Activated CD4-positive, alpha-beta T cell treated with anti-CD3 and anti-CD28 coated beads, Interleukin-2, amount 50 U/mL, for 4 hours (primary cell): ENCODE measurements around the gene CD80.
A peak's percentile ranks its signal among the peaks of the same experiment; 100 is the strongest.
"Not testable (repeated sequence)": the region's sequence is repeated elsewhere in the genome, so short reads cannot be mapped to it uniquely, and the experiment has no call there.

Experiments
- DNase-seq, 2 experiments: peaks; one replicate each; pipeline ENCODE4 v3.0.0-alpha.2; 2020

CD80 gene

GRCh38 chr3:119580067-119580760 lies 20.8 kb upstream of the CD80 start:
- DNase-seq = no peak

GRCh38 chr3:119579366-119580066 lies 20.1 kb upstream of the CD80 start, which contains the start of gene ADPRH:
ADPRH (plus strand) TSS chr3:119579492; CDS start chr3:119582170, 2,678 bp downstream.
- DNase-seq = peak; percentile 20 to 37

GRCh38 chr3:119575507-119575906 lies 16.1 kb upstream of the CD80 start:
- no peak for DNase-seq

DNA sequence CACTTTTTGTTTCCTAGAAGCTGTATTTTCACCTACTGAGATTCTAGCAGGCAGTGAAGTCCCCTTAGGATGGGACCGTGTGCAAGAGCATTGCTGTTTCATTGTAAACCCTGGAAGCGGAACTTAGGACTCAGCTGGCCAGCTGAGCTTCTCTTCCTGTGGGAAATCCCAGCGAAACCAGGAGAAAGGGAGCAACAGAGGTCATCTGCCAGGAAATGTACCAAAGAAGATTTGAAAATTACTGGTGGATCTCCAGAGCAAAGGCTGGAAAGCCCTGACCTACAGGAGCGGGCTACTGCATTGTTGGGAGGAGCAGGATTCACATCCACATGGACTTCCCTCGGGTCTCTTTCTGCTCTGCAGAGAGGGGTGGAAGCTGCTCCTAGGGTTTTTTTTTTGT lies 12.3 kb upstream of the CD80 start:
- no peak for DNase-seq

DNA sequence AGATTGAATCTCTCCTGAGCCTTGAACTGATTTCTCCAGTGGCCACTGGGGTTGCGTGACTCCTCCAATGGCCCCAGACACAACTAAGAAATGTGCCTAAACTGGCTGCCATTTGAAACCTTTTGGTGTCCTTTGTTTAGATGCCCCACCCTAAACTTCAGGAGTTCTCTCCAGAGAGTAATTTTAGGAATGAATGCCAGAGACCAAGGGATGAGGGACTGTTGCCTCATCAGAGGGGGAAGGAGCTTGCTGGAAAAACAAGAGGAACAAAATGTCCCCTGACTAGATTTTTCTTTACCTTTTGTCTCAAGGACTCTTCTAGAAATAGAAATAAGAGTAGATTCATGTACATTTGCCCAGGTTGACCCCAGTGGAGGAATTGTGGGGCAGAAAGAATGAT lies 11.8 kb upstream of the CD80 start:
- DNase-seq = no peak

DNA sequence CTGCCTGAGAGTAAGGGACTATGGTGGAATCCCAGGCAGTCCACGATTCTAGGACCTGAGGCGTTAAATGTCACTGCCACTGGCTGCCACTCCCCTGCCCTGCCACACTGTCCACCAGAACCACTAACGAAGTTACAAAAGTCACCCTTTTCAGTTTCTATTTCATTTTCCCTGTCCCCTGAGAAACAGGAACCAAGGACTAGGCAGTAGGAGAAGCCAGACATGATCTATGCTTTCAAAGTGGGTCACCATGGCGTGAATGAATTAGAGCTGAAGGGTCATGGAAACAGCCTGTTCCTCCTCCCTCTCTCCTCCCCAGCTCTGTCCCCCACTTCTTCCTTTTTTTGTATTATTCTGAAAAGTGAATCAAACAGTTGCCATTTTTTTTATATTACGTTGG lies 10.8 kb upstream of the CD80 start:
- DNase-seq = no peak

DNA sequence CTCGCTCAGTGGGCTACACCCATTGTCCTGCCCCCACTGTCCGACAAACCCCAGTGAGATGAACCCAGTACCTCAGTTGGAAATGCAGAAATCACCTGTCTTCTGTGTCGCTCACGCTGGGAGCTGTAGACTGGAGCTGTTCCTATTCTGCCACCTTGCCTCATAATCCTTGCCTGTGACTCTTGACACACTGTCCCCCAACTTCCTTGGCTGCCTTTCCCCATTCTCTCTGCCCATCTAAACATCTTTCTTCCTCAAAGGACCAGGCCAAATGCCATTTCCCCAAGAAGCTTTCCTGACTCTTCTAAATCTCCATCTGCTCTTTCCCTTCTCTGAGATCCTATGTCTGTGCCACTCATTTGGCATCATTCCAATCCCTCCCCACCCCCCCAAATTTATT lies 9.7 kb upstream of the CD80 start:
- no peak for DNase-seq

DNA sequence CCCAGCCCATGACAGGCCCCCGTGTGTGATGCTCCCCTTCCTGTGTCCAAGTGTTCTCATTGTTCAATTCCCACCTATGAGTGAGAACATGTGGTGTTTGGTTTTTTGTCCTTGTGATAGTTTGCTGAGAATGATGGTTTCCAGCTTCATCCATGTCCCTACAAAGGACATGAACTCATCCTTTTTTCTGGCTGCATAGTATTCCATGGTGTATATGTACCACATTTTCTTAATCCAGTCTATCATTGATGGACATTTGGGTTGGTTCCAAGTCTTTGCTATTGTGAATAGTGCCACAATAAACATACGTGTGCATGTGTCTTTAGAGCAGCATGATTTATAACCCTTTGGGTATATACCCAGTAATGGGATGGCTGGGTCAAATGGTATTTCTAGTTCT lies 3.9 kb upstream of the CD80 start:
- DNase-seq = not testable (repeated sequence)

DNA sequence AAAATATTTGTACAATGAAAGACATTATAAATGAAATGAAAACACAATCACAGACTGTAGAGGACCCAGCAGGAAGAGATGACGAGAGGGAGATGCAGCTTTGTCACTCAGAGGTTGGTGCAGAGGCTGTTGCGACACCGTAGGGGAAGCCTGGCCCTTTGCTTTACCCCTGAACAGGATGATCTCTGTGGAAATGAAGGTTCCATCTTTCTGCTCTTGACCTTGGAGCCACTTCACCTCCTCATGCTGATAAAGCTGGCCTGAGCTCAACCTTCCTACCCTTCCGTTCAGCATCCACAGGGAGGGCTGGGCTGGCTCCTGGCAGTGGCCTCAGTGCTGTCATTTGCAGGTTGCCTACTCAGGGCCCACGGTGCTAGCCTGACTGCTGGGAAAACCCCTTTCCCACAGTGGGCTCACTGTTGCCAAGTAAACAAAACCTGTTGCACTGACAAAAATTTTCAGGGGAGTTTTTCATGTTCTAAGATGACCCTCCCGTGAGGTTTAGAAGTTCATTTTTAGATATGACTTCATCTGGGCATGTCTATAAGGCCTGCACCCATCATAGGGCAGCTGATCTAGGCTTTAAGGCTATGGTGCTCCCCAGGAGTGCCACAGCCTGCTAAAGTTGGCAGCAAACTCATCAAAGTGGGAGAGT lies 3.0 kb upstream of the CD80 start:
- peak; percentile 18 to 20 for DNase-seq

DNA sequence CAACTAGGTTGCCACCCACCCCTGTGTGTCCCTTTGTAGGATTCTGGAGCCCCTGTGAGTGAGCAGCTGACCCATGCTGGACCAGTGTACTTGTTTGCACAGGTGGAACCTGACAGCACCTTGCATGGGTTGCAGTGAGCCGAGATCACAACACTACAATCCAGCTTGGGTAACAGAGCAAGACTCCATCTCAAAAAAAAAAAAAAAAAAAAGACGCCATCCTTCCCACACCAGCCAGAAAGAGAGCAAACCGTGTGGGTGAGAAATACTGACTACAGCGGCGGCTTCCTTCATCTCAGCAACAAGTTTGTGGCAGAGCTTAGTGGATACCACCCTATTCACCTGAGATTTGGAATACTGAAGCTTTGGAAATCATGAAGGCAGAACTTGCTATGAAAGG lies 746 bp upstream of the CD80 start:
- no peak for DNase-seq

DNA sequence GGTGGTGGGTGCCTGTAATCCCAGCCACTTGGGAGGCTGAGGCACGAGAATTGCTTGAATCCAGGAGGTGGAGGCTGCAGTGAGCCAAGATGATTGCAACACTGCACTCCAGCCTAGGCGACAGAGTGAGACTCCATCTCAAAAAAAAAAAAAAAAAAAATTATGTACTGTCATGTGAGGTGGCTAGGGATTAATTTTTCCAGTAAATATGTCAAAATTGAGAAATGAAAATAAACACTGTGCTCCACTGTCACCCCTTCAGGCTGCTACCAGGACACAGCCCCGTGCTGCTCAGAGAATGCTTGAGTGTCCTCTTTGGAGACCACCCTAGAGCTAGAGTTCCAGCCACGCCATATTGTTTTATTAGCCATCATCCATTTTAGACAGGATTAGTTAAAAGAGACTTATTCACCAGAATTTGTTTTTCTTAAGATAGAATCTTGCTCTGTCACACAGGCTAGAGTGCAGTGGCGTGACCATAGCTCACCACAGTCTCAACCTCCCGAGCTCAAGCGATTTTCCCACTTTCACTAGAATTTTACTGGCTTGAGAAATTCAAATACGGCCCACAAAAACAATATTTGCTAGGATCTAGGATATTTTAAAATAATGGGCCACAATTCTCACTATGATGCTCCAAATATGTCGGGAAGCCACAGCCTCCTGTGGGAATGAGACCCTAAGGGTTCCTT lies 642 bp downstream of the CD80 start:
- no peak for DNase-seq

DNA sequence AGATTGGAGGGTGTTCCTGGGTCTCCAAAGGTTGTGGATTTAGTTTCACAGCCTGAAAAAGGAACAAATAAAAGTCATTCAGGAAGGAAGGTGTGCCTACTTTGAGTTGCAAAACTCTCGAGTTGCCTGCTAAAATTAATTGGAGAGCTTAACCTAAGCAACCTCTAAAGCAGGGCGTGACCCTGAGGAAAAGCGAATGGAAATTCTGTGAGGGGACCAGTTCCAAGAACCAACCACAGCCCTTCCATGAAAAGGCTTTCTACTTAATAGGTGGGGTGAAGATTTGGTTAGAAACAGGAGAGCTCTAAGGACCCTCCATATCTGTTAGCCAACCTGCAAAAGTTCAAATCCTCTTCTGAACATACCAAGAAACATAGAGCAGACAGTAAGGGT lies 1.5 kb downstream of the CD80 start:
- no peak for DNase-seq

DNA sequence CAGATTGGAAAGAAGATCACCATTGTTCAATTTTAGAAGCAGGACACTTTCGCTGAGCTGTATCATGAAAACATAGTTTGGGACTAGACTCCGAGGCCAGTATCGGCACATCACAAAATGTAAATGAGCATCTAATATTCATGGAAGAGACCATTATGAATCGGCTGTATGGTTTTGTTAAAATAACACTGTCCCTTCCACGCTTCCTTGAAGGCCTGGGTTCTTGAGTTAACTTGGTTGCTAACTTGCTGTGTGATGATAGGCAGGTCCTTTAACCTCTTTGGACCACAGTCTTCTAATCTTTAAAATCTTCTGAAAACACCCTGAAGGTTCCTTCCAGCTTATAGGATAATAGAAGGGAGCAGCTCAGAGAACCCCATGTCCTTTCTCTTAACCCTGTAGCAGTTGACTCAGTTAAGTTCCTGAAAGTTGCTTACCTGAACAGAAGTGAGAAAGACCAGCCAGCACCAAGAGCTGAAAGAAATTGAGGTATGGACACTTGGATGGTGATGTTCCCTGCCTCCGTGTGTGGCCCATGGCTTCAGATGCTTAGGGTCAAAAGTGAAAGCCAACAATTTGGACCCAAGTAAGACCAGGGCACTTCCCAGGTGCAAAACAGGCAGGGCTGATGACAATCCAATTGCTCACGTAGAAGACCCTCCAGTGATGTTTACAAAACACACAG lies 2.1 kb downstream of the CD80 start:
- DNase-seq = no peak

GRCh38 chr3:119555929-119556328 lies 3.5 kb downstream of the CD80 start:
- DNase-seq = no peak

GRCh38 chr3:119555309-119555735 lies 4.1 kb downstream of the CD80 start:
- DNase-seq = no peak

DNA sequence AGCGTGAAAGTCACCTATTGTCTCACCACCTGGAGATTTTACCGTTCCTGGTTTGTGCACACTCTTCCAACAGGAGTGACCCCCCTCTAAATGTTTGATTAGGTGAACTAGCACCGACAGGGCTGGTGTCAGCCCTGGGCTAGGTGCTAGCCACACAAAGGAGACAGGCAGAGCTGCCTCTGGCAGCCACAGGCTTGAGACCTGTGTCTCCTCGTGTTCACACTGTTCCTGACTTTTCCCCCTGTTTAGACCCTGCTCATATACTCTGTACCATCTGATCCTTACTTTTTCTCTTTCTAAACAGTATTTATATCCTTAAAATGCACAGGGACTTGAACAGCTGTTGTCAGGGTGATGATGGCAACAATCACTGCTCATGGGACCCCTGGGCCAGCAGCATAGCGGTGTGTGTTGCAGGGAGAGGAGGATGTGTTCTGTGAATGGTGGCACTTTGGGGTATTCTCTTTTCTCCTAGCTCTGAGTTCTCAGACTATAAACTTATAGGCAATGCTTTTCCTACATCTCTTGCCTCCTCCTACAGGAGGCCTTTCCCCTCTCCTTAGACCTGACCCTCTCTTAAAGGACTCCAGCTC lies 5.5 kb downstream of the CD80 start:
- DNase-seq = no peak

- not testable (repeated sequence) for DNase-seq
Measured at GRCh38 chr3:119552928-119553327, 6.5 kb downstream of the CD80 start.

- no peak for DNase-seq
Measured at GRCh38 chr3:119551598-119551997, 7.8 kb downstream of the CD80 start.

- no peak for DNase-seq
Measured at GRCh38 chr3:119550192-119550910, 9.1 kb downstream of the CD80 start.

DNA sequence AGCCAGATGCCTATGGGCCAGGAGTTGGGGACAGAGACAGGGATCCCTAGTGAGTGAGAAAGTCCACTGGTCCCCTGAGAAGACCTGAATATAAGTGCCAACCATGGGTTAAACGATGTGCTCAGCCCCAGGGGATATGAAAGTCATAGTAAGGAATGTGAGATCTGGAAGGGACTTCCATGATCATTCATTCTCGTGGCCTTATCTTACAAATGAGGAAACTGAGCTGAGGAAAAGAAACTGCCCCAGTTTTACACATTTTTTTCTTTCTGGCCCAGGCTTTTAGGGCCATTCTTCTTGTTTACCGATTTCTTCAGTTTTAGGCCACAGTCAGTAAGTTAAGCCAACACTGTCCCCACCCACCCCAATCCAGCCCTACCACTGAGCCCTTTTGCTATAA lies 11.1 kb downstream of the CD80 start:
- DNase-seq = no peak

- no peak for DNase-seq
Measured at GRCh38 chr3:119547227-119547626, 12.2 kb downstream of the CD80 start.

GRCh38 chr3:119543147-119543546 lies 16.3 kb downstream of the CD80 start:
- DNase-seq = no peak
